ENCODE data around the gene KCNT1. TPM values are rescaled to one million over a fixed set of nuclear protein-coding genes. Genes with fewer than 3 reads are reported as not detected.

The KCNT1 gene
- total and polyA plus RNA-seq, 2 experiments from 2014 or later = 0.27 TPM; not detected in 1

DNA sequence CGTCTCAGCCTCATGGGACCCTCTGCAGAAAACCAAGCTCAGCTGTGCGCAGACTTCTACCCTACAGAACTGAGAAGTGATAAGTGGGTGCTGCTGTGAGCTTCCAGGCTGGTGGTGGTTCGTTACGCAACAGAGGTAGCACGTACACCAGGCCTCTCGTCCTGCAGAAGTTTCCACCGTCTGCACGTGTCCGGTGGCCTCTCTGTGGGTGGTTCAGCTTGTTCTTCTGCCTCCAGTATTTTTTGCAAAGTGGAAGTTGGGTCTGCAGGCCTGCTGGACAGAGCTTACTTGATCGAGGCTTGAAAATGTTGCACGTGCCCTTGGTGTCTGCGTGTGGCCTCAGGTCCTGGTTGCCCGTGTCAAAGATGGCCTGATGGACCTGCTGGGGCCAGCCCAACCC lies 27.5 kb downstream of the KCNT1 start:
- H3K9me2 ChIP-seq (replicated peaks; ENCODE audit: insufficient read depth) = no peaks in the 10 kb centered on the region
- no peaks in the 10 kb centered on the region for H4K20me1 ChIP-seq (ENCODE audit: insufficient read depth, poor library complexity, severe bottlenecking)
- no peaks in the 10 kb centered on the region for H3K9me3 ChIP-seq (ENCODE audit: low read depth)
- H3K79me2 ChIP-seq = no peaks in the 10 kb centered on the region
- no peak overlapping the region for H2AFZ ChIP-seq
- DNase-seq (ENCODE audit: low spot score) = no peak
- no peak overlapping the region for H3K4me2 ChIP-seq
- peaks cover 3% of the 10 kb centered on the region for H3K27me3 ChIP-seq
- no peak overlapping the region for H3K4me3 ChIP-seq
- WGBS (ENCODE audit: low lambda C conversion rate, missing lambda C conversion rate) = 88% methylated on average over 13 of the region's 13 CpGs
- no peaks in the 10 kb centered on the region for H3K4me1 ChIP-seq (ENCODE audit: insufficient read depth)
- H3K27ac ChIP-seq = no peak overlapping the region
- no peak for TF ChIP-seq EZH2phosphoT487 (IDR thresholded peaks at IDR 0.05; ENCODE audit: low read depth, severe bottlenecking, unreplicated experiment)
- TF ChIP-seq, protein P1, sequence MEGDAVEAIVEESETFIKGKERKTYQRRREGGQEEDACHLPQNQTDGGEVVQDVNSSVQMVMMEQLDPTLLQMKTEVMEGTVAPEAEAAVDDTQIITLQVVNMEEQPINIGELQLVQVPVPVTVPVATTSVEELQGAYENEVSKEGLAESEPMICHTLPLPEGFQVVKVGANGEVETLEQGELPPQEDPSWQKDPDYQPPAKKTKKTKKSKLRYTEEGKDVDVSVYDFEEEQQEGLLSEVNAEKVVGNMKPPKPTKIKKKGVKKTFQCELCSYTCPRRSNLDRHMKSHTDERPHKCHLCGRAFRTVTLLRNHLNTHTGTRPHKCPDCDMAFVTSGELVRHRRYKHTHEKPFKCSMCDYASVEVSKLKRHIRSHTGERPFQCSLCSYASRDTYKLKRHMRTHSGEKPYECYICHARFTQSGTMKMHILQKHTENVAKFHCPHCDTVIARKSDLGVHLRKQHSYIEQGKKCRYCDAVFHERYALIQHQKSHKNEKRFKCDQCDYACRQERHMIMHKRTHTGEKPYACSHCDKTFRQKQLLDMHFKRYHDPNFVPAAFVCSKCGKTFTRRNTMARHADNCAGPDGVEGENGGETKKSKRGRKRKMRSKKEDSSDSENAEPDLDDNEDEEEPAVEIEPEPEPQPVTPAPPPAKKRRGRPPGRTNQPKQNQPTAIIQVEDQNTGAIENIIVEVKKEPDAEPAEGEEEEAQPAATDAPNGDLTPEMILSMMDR (IDR thresholded peaks at IDR 0.05; ENCODE audit: poor library complexity) = no peak
- TF ChIP-seq EZH2 (IDR thresholded peaks at IDR 0.05; ENCODE audit: borderline replicate concordance) = no peak
- H3K36me3 ChIP-seq (replicated peaks; ENCODE audit: insufficient read depth, low read depth) = no peaks in the 10 kb centered on the region

DNA sequence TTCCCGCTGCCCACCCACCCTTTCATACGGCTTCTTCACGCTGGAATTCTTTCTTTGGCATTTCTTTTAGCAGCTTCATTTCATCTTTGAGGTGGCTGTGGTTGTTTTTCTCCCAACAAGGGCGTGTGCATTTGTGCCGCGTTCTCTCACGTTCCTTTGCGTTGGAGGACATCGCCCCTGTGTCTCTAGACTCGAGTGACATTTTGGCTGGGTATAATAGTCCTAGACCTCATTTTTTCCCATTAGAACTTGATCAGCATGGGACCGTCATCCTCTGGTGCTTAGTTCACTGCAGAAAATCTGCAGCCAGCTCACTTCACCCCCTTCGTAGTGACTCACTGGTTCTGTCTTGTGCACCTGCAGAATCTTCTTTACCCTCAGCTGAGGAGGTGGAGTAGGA lies 29.5 kb downstream of the KCNT1 start:
- WGBS (ENCODE audit: low lambda C conversion rate, missing lambda C conversion rate) = 97% methylated on average over 12 of the region's 12 CpGs

DNA sequence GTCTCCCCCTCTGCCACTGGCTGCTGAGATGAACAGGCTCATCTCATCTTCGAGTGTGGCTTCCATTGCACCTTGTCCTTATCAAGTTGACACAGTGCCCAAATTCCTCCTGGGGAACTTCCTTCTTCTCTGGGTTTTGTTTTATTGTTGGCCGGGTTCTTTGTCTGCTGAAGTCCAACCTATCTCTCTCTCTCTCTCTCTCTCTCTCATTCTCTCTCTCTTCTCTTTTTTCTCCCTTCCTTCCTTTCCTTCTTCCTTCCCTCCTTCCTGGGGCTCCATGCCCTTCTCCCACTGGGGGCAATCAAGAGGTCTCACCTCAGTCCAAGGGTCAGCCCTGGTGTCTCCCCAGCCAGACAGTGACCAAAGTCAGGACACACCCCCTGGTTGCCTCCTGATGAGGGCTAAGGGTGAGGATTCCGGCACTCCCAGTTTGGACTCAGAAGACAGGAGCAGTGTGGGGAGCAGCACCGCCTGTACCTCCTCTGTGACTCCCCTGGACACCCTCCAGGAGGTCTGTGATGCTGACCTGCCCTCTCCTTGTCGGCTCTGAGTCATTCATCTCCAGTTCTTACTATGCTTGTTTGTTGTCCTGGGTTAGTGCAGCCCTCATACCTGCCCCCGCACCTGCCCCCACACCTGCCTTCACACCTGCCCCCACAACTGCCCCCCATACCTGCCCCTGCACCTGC lies 30.7 kb downstream of the KCNT1 start:
- H3K27me3 ChIP-seq = peaks cover 30% of the 10 kb centered on the region
- H3K4me2 ChIP-seq = no peak overlapping the region
- H4K20me1 ChIP-seq (ENCODE audit: insufficient read depth, poor library complexity, severe bottlenecking) = no peaks in the 10 kb centered on the region
- no peaks in the 10 kb centered on the region for H3K9me2 ChIP-seq (replicated peaks; ENCODE audit: insufficient read depth)
- DNase-seq (ENCODE audit: low spot score) = no peak
- H3K27ac ChIP-seq = no peak overlapping the region
- H3K4me3 ChIP-seq = no peak overlapping the region
- H2AFZ ChIP-seq = no peak overlapping the region
- H3K4me1 ChIP-seq (ENCODE audit: insufficient read depth) = no peaks in the 10 kb centered on the region
- no peaks in the 10 kb centered on the region for H3K36me3 ChIP-seq (replicated peaks; ENCODE audit: insufficient read depth, low read depth)
- H3K9me3 ChIP-seq (ENCODE audit: low read depth) = no peaks in the 10 kb centered on the region
- no peaks in the 10 kb centered on the region for H3K79me2 ChIP-seq
- no peak for TF ChIP-seq EZH2phosphoT487 (IDR thresholded peaks at IDR 0.05; ENCODE audit: low read depth, severe bottlenecking, unreplicated experiment)
- TF ChIP-seq, protein P1 (IDR thresholded peaks at IDR 0.05; ENCODE audit: poor library complexity) = no peak
- no peak for TF ChIP-seq EZH2 (IDR thresholded peaks at IDR 0.05; ENCODE audit: borderline replicate concordance)
- WGBS (ENCODE audit: low lambda C conversion rate, missing lambda C conversion rate) = 78% methylated on average over 5 of the region's 6 CpGs

More for the DNA sequence above, 29.5 kb downstream of the KCNT1 start:
- Histone ChIP-seq H3K79me2 (no peaks in the 10 kb centered on the region), H3K36me3 (replicated peaks; ENCODE audit: insufficient read depth, low read depth) (no peaks in the 10 kb centered on the region), H3K9me3 (ENCODE audit: low read depth) (no peaks in the 10 kb centered on the region), H3K27me3 (peaks cover 19% of the 10 kb centered on the region), H3K4me3 (no peak overlapping the region), H3K9me2 (replicated peaks; ENCODE audit: insufficient read depth) (no peaks in the 10 kb centered on the region), H3K4me1 (ENCODE audit: insufficient read depth) (no peaks in the 10 kb centered on the region), H4K20me1 (ENCODE audit: insufficient read depth, poor library complexity, severe bottlenecking) (no peaks in the 10 kb centered on the region), H3K27ac (no peak overlapping the region), H2AFZ (no peak overlapping the region), H3K4me2 (no peak overlapping the region)
- TF ChIP-seq EZH2 (IDR thresholded peaks at IDR 0.05; ENCODE audit: borderline replicate concordance) (no peak), EZH2phosphoT487 (IDR thresholded peaks at IDR 0.05; ENCODE audit: low read depth, severe bottlenecking, unreplicated experiment) (no peak)
- TF ChIP-seq, protein P1 (IDR thresholded peaks at IDR 0.05; ENCODE audit: poor library complexity) = no peak
- DNase-seq (ENCODE audit: low spot score) = no peak

All from hepatocyte (in vitro differentiated cells).